ENCODE results near the gene LIX1L. TPM values are rescaled to one million over a fixed set of nuclear protein-coding genes. Genes with fewer than 3 reads are reported as not detected.

LIX1L gene
- total RNA-seq, 1 donor: 40.2 TPM

DNA sequence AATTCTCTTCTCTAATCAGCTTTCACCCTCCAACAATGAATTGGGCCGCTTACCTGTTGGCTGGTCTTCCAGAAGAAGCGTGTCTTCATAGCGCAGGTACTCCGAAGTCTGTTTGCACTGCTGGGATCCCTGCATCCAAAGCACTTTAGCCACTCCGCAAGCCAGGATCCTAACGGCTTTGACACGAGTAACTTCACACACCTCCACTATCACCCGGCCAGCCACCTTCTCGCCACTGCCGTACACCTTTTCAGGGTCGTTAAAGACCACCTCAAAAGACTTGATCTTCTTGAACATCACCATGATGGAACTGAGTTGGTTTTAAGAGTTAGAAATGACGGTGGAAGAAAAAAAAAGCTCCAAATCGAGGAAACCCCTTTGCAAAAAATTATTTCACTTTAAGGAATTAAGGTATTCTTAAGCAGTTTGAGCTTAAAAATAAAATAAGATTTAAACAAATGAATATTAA, 38.2 kb upstream of the LIX1L start:
- DNase-seq (ENCODE audit: low read depth): no peak
- peak overlapping the region; percentile 99 for H3K4me3 ChIP-seq (ENCODE audit: low read depth, low read length)
- TF ChIP-seq, protein P1, sequence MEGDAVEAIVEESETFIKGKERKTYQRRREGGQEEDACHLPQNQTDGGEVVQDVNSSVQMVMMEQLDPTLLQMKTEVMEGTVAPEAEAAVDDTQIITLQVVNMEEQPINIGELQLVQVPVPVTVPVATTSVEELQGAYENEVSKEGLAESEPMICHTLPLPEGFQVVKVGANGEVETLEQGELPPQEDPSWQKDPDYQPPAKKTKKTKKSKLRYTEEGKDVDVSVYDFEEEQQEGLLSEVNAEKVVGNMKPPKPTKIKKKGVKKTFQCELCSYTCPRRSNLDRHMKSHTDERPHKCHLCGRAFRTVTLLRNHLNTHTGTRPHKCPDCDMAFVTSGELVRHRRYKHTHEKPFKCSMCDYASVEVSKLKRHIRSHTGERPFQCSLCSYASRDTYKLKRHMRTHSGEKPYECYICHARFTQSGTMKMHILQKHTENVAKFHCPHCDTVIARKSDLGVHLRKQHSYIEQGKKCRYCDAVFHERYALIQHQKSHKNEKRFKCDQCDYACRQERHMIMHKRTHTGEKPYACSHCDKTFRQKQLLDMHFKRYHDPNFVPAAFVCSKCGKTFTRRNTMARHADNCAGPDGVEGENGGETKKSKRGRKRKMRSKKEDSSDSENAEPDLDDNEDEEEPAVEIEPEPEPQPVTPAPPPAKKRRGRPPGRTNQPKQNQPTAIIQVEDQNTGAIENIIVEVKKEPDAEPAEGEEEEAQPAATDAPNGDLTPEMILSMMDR (IDR thresholded peaks at IDR 0.05; ENCODE audit: insufficient read depth, low read depth, low read length): no peak

DNA sequence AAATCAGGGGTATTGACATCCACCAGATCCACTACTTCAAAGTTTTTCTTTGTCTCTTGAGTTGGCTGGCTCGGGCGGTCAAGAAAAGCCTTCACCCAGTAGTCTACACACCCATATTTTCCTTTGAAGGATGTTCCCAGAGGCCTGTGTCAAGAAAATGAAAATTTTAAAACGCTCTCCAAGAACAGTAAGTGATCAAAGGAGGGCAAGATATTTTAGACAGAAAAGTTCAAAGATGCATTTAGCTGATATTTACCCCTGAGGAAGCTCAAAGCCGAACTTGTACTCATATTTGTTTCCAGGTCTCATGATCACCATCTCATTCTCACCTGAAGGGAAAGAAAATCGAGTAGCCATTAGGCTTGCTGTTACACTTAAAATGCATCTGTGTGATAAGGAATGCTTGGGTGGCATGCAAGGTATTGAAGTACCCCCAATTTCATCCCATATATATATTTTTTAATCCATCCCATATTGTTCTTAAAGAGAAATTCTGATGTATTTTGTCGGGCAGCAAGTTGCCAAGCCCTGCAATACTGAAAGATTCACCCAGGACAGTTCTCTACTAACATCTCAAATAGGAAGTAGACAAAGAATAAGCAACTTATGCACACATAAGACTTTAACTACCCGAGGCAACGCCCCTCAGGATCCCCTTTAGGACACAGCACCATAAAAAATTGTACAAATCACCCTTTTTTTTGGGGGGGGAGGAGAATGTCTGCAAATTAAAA, 37.5 kb upstream of the LIX1L start:
- peak overlapping the region; percentile 99 for H3K4me3 ChIP-seq (ENCODE audit: low read depth, low read length)
- DNase-seq (ENCODE audit: low read depth): no peak
- TF ChIP-seq, protein P1 (IDR thresholded peaks at IDR 0.05; ENCODE audit: insufficient read depth, low read depth, low read length): no peak

DNA sequence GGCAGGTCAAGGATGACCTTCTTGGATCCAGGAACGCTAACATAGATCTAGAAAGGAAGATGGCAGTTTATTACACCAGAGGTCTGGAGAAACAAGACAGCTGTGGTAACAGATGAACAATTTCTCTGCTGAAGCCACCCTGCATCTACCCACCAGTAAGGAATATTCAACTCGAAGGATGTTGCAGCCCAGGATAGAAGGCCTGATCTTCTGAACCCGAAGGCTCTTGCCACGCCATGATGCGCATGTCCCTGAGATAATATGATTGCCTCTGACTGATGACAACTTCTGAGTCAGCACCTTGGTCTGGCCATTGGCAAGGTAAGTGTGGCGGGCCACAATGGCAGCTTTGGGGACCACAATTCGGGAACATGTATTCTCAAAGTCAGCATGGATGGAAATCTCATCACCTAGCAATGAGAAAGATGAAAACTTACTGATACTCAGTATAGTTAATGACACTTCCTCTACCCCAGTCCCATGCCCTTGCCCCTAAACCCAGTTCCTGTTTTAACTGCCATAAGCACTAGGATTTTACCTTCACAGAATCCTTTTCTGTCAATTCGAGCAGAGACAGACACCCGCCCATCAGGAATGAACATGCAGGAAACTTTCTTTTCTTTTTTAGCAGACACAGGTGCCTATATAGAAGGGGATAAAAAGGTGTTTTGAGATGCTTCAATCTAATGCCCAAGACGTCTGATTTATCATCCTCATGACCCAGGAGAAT, 36.7 kb upstream of the LIX1L start:
- no peak for DNase-seq (ENCODE audit: low read depth)
- peak overlapping the region; percentile 99 for H3K4me3 ChIP-seq (ENCODE audit: low read depth, low read length)
- TF ChIP-seq, protein P1 (IDR thresholded peaks at IDR 0.05; ENCODE audit: insufficient read depth, low read depth, low read length): no peak

DNA sequence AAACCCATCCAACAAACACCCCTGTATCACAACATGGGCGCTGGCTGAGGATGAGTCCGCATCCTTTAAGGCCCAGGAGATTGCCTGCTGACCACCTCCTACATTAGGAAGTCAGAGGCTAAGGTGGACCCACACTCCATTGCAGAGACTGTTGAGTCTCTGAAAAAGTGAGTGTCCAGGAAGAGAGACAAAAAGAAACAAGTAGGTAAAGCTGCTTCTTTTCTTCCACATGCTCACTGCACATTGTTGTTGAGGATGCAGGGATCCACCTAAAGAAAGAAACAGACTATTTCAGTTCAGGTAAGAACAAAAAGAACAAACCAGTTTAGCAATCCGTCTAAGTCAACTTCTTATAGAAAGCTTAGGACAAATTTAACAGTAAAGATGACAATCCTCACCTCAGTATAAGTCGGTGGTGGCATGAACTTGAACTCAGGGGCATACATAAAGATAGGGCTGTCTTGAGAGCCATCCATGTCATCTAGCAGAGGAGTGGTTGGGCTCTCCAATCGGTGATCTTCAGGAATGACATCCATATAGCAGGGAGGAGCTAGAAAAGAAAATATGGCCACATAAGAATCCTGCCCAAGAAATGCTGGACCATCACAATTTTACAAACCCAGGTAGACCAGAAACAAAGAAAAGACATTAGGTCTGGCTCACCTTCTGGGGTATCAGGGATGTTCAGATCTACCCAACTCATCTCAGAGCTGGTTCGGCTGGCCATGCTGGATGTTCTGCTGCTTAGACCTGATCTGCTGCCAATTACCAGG, 36.0 kb upstream of the LIX1L start:
- H3K4me3 ChIP-seq (ENCODE audit: low read depth, low read length): peak overlapping the region; percentile 99
- no peak for DNase-seq (ENCODE audit: low read depth)
- TF ChIP-seq, protein P1 (IDR thresholded peaks at IDR 0.05; ENCODE audit: insufficient read depth, low read depth, low read length): no peak

DNA sequence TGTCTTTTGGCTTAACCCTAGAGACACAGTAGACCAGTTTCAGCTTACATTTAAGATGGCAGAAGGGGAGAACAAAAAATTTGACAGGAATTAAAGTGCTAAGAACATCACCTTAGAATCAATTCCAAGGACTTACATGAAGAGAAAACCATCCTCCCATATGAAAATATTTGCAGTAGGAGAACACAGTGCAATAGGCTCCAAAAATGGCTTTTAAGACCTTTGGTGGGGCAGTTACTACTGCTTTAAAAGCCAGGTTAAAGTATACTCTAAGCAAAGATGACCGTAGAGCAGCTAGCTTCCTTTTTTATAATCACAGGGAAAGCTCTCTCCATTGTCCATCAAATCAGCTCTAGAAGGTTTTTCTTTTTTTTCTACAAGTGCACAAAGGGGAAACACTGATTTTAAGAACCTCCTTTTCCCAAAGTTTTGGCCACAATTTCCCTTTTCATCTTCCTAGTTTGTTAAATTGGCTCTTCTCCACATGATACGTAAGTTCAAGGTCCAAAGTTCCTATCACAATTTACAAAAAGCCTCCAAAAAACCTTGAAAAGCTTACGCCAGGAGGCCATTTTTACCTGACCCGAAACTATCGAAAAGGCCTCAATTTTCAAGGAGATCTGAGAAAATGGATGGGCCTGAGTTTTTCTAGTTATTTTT, 35.3 kb upstream of the LIX1L start:
- DNase-seq (ENCODE audit: low read depth): no peak
- peak overlapping the region; percentile 99 for H3K4me3 ChIP-seq (ENCODE audit: low read depth, low read length)
- TF ChIP-seq, protein P1 (IDR thresholded peaks at IDR 0.05; ENCODE audit: insufficient read depth, low read depth, low read length): no peak

DNA sequence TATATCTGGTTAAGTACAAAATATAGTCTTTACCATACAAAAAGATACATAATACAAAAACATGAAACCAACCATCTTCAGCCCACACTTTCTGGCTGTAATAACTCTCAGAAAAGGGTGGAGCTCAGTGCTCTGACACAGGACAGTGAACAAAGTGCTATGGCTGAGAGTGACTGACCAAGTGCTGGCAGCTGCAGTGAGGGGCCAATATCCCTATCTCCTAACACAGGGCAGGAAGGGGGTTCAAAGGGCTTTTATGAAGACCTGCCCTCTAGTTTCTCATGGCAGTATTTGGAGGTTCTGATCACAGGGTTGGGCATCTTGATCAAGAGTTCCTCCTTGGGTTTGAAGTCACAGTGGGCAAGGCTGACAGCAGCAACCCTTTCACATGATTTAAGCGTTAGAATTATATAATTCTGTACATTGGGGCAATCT, 34.7 kb upstream of the LIX1L start:
- TF ChIP-seq, protein P1 (IDR thresholded peaks at IDR 0.05; ENCODE audit: insufficient read depth, low read depth, low read length): no peak
- H3K4me3 ChIP-seq (ENCODE audit: low read depth, low read length): peak overlapping the region; percentile 99
- no peak for DNase-seq (ENCODE audit: low read depth)
